ENCODE results near the gene CCDC92.

Gene CCDC92

DNA sequence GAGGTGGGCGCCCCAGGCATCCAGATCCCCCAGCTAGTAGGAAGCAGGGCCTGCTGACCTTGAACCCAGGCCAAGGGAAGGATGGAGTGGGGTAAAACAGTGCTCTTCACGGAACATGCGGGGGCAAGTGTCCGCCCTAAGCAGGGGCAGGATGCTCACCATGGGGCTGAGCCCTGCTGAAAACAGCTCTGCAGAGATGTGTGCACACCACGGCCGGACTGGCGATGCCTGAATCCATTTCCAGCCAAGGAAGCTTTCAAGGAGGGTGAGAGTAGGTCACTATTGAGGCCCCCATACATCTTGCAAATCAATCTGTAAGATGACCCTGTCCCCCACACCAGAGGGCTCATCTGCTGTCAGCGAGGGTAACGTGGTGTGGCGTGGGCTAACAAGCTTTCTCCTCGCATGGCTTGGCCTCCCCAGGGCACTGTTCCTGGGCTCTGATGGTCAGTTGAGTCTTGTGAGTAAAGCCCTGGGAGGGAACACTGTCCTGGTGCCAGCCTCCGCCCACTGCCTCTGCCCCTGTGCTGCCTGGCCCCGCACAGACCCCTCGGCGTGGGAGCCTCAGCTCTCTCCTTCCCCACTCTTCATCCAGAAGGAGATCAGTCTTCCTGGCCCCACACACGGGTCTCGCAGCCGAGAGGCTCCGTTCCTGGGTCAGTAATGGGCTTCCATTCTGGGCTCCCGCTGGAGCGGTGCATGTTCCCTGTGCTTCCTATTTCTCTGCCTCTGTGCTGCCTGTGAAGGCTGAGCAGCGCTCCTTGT, 69.1 kb downstream of the CCDC92 start:
- no peak overlapping the region for H3K4me3 Mint-ChIP-seq
- no peaks in the 10 kb centered on the region for H3K9me3 Mint-ChIP-seq
- H3K4me1 Mint-ChIP-seq = peaks cover 40% of the 10 kb centered on the region
- H3K36me3 Mint-ChIP-seq (ENCODE audit: low read depth) = no peaks in the 10 kb centered on the region
- TF ChIP-seq, protein P1, sequence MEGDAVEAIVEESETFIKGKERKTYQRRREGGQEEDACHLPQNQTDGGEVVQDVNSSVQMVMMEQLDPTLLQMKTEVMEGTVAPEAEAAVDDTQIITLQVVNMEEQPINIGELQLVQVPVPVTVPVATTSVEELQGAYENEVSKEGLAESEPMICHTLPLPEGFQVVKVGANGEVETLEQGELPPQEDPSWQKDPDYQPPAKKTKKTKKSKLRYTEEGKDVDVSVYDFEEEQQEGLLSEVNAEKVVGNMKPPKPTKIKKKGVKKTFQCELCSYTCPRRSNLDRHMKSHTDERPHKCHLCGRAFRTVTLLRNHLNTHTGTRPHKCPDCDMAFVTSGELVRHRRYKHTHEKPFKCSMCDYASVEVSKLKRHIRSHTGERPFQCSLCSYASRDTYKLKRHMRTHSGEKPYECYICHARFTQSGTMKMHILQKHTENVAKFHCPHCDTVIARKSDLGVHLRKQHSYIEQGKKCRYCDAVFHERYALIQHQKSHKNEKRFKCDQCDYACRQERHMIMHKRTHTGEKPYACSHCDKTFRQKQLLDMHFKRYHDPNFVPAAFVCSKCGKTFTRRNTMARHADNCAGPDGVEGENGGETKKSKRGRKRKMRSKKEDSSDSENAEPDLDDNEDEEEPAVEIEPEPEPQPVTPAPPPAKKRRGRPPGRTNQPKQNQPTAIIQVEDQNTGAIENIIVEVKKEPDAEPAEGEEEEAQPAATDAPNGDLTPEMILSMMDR (IDR thresholded peaks at IDR 0.05; ENCODE audit: unreplicated experiment in 3 of 3) = no peak
- H3K27me3 Mint-ChIP-seq (ENCODE audit: low read depth) = peaks cover 13% of the 10 kb centered on the region
- no peak overlapping the region for H3K27ac Mint-ChIP-seq

DNA sequence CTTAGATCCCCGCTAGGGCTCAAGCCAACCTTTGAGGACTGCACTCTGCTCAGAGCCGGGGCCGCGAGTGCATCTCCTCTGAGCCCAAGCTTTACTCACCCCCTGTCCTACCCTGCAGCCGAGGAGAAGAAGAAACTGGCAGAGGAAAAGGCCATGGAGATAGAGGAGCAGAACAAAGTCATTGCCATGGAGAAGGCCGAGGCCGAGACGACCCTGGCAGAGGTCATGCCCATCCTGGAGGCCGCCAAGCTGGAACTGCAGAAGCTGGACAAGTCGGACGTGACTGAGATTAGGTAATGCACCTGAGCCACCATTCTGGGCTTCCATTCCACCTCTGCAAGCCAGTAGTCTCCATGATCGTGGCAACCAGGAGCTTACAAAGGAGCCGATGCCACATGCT, 69.8 kb downstream of the CCDC92 start:
- Mint-ChIP-seq H3K9me3 (no peaks in the 10 kb centered on the region), H3K27ac (no peak overlapping the region), H3K36me3 (ENCODE audit: low read depth) (no peaks in the 10 kb centered on the region), H3K27me3 (ENCODE audit: low read depth) (peaks cover 13% of the 10 kb centered on the region), H3K4me3 (no peak overlapping the region), H3K4me1 (peaks cover 34% of the 10 kb centered on the region)
- TF ChIP-seq, protein P1 (IDR thresholded peaks at IDR 0.05; ENCODE audit: unreplicated experiment in 3 of 3) = no peak

DNA sequence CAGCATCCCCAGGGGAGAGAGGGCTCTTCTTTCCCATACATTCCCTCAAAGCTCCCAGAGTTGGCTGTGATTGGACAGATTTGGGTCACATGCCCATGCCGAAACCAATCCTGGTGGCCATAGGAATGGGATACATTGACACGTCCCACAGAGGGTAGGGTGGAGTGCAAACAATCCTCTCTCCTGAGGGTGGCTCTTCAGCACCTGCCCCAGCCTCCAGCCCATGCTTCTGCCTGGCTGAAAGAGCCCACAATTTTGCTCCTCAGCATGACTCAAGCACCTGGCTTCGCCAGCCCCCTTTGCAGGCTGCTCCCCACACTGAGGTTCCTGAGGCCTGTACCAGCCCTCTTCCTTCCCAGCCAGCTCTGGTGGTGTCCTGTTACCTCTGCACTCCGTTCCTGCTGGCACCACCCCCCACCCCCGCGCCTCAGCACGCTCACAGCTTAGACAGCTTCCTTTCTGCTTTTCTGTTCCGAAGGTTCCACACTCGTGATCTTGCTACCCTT, 71.7 kb downstream of the CCDC92 start:
- no peak overlapping the region for H3K27ac Mint-ChIP-seq
- TF ChIP-seq, protein P1 (IDR thresholded peaks at IDR 0.05; ENCODE audit: unreplicated experiment in 3 of 3) = no peak
- H3K4me1 Mint-ChIP-seq = peaks cover 29% of the 10 kb centered on the region
- no peaks in the 10 kb centered on the region for H3K36me3 Mint-ChIP-seq (ENCODE audit: low read depth)
- no peaks in the 10 kb centered on the region for H3K9me3 Mint-ChIP-seq
- H3K4me3 Mint-ChIP-seq = no peak overlapping the region
- peaks cover 13% of the 10 kb centered on the region for H3K27me3 Mint-ChIP-seq (ENCODE audit: low read depth)

DNA sequence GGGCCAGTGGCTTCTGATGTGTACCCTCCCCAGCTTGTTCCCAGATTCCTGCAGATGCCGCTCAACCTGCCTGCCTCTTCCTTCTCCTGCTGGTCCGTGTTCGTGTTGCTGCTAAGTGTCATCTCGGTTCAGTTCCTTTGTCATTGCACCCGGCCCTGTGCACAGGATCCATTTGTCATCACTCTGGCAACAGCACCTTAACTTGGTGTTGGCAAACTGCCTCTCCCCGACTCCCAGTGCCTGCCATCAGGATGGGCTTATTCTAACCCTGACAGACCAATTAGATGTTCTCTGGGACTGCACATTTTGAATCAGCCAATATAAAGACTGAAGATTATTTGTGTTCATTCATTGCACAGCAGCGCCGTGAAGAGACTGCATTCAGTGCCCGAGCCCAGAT, 73.3 kb downstream of the CCDC92 start:
- Mint-ChIP-seq H3K4me3 (no peak overlapping the region), H3K27me3 (ENCODE audit: low read depth) (peaks cover 7% of the 10 kb centered on the region), H3K27ac (no peak overlapping the region), H3K4me1 (peaks cover 22% of the 10 kb centered on the region), H3K9me3 (no peaks in the 10 kb centered on the region), H3K36me3 (ENCODE audit: low read depth) (no peaks in the 10 kb centered on the region)
- TF ChIP-seq, protein P1 (IDR thresholded peaks at IDR 0.05; ENCODE audit: unreplicated experiment in 3 of 3) = no peak

DNA sequence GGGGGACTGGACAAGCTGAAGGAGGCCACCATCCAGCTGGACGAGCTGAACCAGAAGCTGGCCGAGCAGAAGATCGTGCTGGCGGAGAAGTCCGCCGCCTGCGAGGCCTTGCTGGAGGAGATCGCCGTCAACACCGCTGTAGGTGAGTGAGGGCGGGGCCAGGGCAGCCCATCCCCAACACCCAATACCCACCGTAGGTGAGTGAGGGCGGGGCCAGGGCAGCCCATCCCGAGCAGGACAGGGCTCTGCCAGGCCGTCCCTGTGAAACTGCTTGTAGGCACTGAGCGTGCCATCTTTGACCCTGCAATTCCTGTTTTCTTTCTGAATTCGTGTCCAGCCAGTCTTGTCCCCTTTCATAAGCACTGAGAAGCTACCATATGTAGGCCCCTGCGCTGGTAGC, 74.0 kb downstream of the CCDC92 start:
- no peak overlapping the region for H3K4me3 Mint-ChIP-seq
- TF ChIP-seq, protein P1 (IDR thresholded peaks at IDR 0.05; ENCODE audit: unreplicated experiment in 3 of 3) = no peak
- peaks cover 7% of the 10 kb centered on the region for H3K27me3 Mint-ChIP-seq (ENCODE audit: low read depth)
- no peaks in the 10 kb centered on the region for H3K36me3 Mint-ChIP-seq (ENCODE audit: low read depth)
- no peaks in the 10 kb centered on the region for H3K9me3 Mint-ChIP-seq
- H3K27ac Mint-ChIP-seq = no peak overlapping the region
- peaks cover 15% of the 10 kb centered on the region for H3K4me1 Mint-ChIP-seq

DNA sequence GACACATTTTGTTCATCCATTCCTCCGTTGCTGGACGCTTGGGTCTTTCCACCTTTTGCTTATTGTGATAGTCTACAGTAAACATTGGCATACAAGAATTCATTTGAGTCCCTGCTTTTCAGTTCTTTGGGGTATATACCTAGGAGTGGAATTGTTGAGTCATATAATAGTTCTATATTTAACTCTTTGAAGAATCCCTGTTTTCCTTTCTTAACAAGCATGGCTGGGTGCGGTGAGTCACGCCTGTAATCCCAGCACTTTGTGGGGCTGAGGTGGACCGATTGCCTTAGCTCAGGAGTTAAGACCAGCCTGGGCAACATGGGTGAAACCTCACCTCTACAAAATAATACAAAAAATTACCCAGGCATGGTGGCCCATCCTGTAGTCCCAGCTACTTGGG, 75.4 kb downstream of the CCDC92 start:
- Mint-ChIP-seq H3K27ac (no peak overlapping the region), H3K4me1 (peaks cover 15% of the 10 kb centered on the region), H3K36me3 (ENCODE audit: low read depth) (no peaks in the 10 kb centered on the region), H3K27me3 (ENCODE audit: low read depth) (peaks cover 7% of the 10 kb centered on the region), H3K9me3 (no peaks in the 10 kb centered on the region), H3K4me3 (no peak overlapping the region)
- TF ChIP-seq, protein P1 (IDR thresholded peaks at IDR 0.05; ENCODE audit: unreplicated experiment in 3 of 3) = no peak
